A549 (cell line): ENCODE data around the gene SEMA4D. TPM values are rescaled to one million over a fixed set of nuclear protein-coding genes. Genes with fewer than 3 reads are reported as not detected.
A peak's percentile ranks its signal among the peaks of the same experiment; 100 is the strongest.

Experiments
- ATAC-seq, 2 experiments: fragments of 200-7000 bp in 1 of 2; fragments of >200 bp in 1 of 2; cut with Nextera tagmentation in 1 of 2; cut with Tn5 transposase in 1 of 2; 3 replicates each; pipeline versions ENCODE4 v1.8.0 to v1.9.1; 2018 to 2020; ENCODE audit warnings: mild to moderate bottlenecking in 1 of 2, moderate library complexity in 1 of 2
- CTCF ChIA-PET: fragments of 300-600 bp; sonication (Branson Sonifier 250); formaldehyde crosslinking; extraction: SDS; loops from one replicate; lab custom pipeline; 2021; ENCODE audit warnings: antibody characterized with exemption, inconsistent platforms; lab: Yijun Ruan, JAX
- POLR2A ChIA-PET: fragments of 350-600 bp; formaldehyde crosslinking; extraction: SDS; loops from one replicate; lab custom pipeline; 2021; ENCODE audit warnings: antibody characterized with exemption, inconsistent platforms; lab: Yijun Ruan, JAX
- DNase-seq, 2 experiments: peaks; one replicate each; pipeline versions ENCODE4 v3.0.0 to v3.0.0-alpha.2; 2011 to 2016; ENCODE audit warnings: low read depth in 1 of 2, low spot score in 1 of 2
- FAIRE-seq: peaks from 2 replicates; lab custom pipeline; 2011; peaks lifted over from hg19 to GRCh38; lab: Jason Lieb, UNC
- H3K27ac ChIP-seq, 2 experiments: fragments of >200 bp; sonication (Bioruptor Twin); formaldehyde crosslinking; 3 replicates each; pipeline ENCODE4 v1.5.1; 2016 to 2017
- H3K4me1 ChIP-seq: fragments of >200 bp; sonication (Bioruptor Twin); formaldehyde crosslinking; 3 replicates; pipeline ENCODE4 v1.6.1; 2016
- H3K4me2 ChIP-seq: fragments of >200 bp; sonication (Bioruptor Twin); formaldehyde crosslinking; 3 replicates; pipeline ENCODE4 v1.6.1; 2016
- H3K4me3 ChIP-seq: fragments of >200 bp; sonication (Bioruptor Twin); formaldehyde crosslinking; 3 replicates; pipeline ENCODE4 v1.5.1; 2016
- H3K9me3 ChIP-seq: fragments of >200 bp; sonication (Bioruptor Twin); formaldehyde crosslinking; 3 replicates; pipeline ENCODE4 v1.6.1; 2016
- BCL3 ChIP-seq: fragments of >200 bp; sonication (Bioruptor Twin); formaldehyde crosslinking; IDR thresholded peaks from 3 replicates; pipeline ENCODE4 v1.6.1; 2016
- CEBPB ChIP-seq, 2 experiments: fragments of >200 bp in 1 of 2; sonication (Bioruptor Twin) in 1 of 2; formaldehyde crosslinking in 1 of 2; IDR thresholded peaks; 2 replicates each; pipeline ENCODE4 v1.6.1; 2012 to 2016
- CHD2 ChIP-seq: fragments of 150-350 bp; IDR thresholded peaks from 2 replicates; pipeline ENCODE4 v1.6.1; 2014; ENCODE audit warnings: low read length; ENCODE audit not compliant: partially characterized antibody
- CHD4 ChIP-seq: fragments of 200-600 bp; sonication (generic); IDR thresholded peaks from 2 replicates; pipeline ENCODE4 v1.6.1; 2016; ENCODE audit warnings: antibody characterized with exemption, mild to moderate bottlenecking, borderline replicate concordance
- E2F6 ChIP-seq: IDR thresholded peaks from 2 replicates; pipeline ENCODE4 v1.6.1; 2012; ENCODE audit warnings: low read depth, borderline replicate concordance
- EHF ChIP-seq: fragments of 250-450 bp; sonication (Bioruptor Pico); IDR thresholded peaks from 2 replicates; pipeline ENCODE4 v1.5.0; 2020; ENCODE audit warnings: mild to moderate bottlenecking
- EP300 ChIP-seq, 2 experiments: fragments of >200 bp; sonication (Bioruptor Twin); formaldehyde crosslinking; IDR thresholded peaks; 2 replicates in 1 of 2; 3 replicates in 1 of 2; pipeline ENCODE4 v1.6.1; 2016 to 2017
- FOSL2 ChIP-seq, 2 experiments: fragments of 450-650 bp in 1 of 2; fragments of >200 bp in 1 of 2; sonication (Bioruptor Twin) in 1 of 2; formaldehyde crosslinking; IDR thresholded peaks; 2 replicates each; pipeline versions ENCODE4 v1.5.0 to v1.6.1; 2016 to 2020; ENCODE audit warnings: mild to moderate bottlenecking in 1 of 2, moderate library complexity in 1 of 2
- HDAC2 ChIP-seq: fragments of 200-600 bp; sonication (generic); IDR thresholded peaks from 2 replicates; pipeline ENCODE4 v1.6.1; 2016
- JUN ChIP-seq, 2 experiments: fragments of >200 bp; sonication (Bioruptor Twin); formaldehyde crosslinking; IDR thresholded peaks; 2 replicates in 1 of 2; 3 replicates in 1 of 2; pipeline ENCODE4 v1.6.1; 2016 to 2017
- KDM5A ChIP-seq: fragments of 200-600 bp; sonication (generic); IDR thresholded peaks from 2 replicates; pipeline ENCODE4 v1.6.1; 2016; ENCODE audit warnings: antibody characterized with exemption, mild to moderate bottlenecking
- MAFK ChIP-seq: fragments of 450-650 bp; IDR thresholded peaks from 2 replicates; pipeline ENCODE4 v1.6.1; 2014; ENCODE audit not compliant: partially characterized antibody
- MAZ ChIP-seq: fragments of 150-350 bp; IDR thresholded peaks from 2 replicates; pipeline ENCODE4 v1.6.1; 2014; ENCODE audit warnings: antibody characterized with exemption, low read depth, low read length, borderline replicate concordance
- NFE2L2 ChIP-seq: fragments of 150-350 bp; conservative IDR thresholded peaks from 2 replicates; pipeline ENCODE4 v1.6.1; 2014; ENCODE audit warnings: low read length
- NPAS2 ChIP-seq: fragments of 250-450 bp; sonication (Bioruptor Pico); IDR thresholded peaks from 2 replicates; pipeline ENCODE4 v1.8.0; 2022; ENCODE audit warnings: mild to moderate bottlenecking, moderate library complexity, borderline replicate concordance
- NR3C1 ChIP-seq: fragments of >200 bp; sonication (Bioruptor Twin); formaldehyde crosslinking; IDR thresholded peaks from 3 replicates; pipeline ENCODE4 v1.6.1; 2017
- RAD21 ChIP-seq, 2 experiments: fragments of >200 bp in 1 of 2; sonication (Bioruptor Twin) in 1 of 2; formaldehyde crosslinking in 1 of 2; IDR thresholded peaks in 1 of 2; conservative IDR thresholded peaks in 1 of 2; 2 replicates in 1 of 2; 3 replicates in 1 of 2; pipeline ENCODE4 v1.6.1; 2012 to 2018; ENCODE audit warnings: inconsistent platforms in 1 of 2
- RFX5 ChIP-seq: fragments of 450-650 bp; IDR thresholded peaks from 2 replicates; pipeline ENCODE4 v1.7.1; 2014; ENCODE audit warnings: antibody characterized with exemption, mild to moderate bottlenecking, moderate library complexity
- RNF2 ChIP-seq: fragments of 200-600 bp; sonication (generic); IDR thresholded peaks from 2 replicates; pipeline ENCODE4 v1.6.1; 2016; ENCODE audit warnings: low read depth, mild to moderate bottlenecking, antibody characterized with exemption, moderate library complexity, borderline replicate concordance
- TP53 ChIP-seq: fragments of 250-450 bp; sonication (Bioruptor Pico); IDR thresholded peaks from 2 replicates; pipeline ENCODE4 v1.5.0; 2021; ENCODE audit warnings: mild to moderate bottlenecking, moderate library complexity
- ZSCAN20 ChIP-seq: fragments of 250-450 bp; sonication (Bioruptor Pico); IDR thresholded peaks from 2 replicates; pipeline ENCODE4 v1.8.0; 2022; ENCODE audit warnings: mild to moderate bottlenecking, moderate library complexity
- WGBS: methylation state at CpG from one replicate; pipeline ENCODE4 v1.1.6; 2017; ENCODE audit errors: missing lambda C conversion rate; 5-methylcytosine and 5-hydroxymethylcytosine counted together
- polyA plus RNA-seq, 4 experiments: library from polyadenylated mRNA; depleted of rRNA in 3 of 4; stranded (reverse); fragments of >200 nt; fragmentation: RNase III in 1 of 4; extraction: RNeasy Plus Mini Kit Qiagen cat#74134 plus additional on column Dnase treatment in 1 of 4; gene quantifications; 2 replicates in 3 of 4; 3 replicates in 1 of 4; pipeline ENCODE4 v1.2.3, GENCODE V29; 2011 to 2017
- TF ChIP-seq, protein P1 (sequence below): fragments of 450-650 bp; IDR thresholded peaks from 2 replicates; pipeline ENCODE4 v1.6.1; 2014; ENCODE audit warnings: antibody characterized with exemption
- TF ChIP-seq, protein P2 (sequence below): IDR thresholded peaks from 2 replicates; pipeline ENCODE4 v1.6.1; 2012

SEMA4D gene
- polyA plus RNA-seq, 2 of the 4 experiments (the other 2 are of a cell fraction), result 5.3 to 7.2 TPM

GRCh38 chr9:89368978-89369377, 128.9 kb downstream of the SEMA4D start:
- Histone ChIP-seq H3K4me1 (no peaks in the 10 kb centered on the region), H3K27ac (no peak overlapping the region), H3K4me3 (no peak overlapping the region), H3K4me2 (no peak overlapping the region), H3K9me3 (no peaks in the 10 kb centered on the region)
- 91% methylated on average over 8 of the region's 8 CpGs for WGBS
- FAIRE-seq (no peak), ATAC-seq (no peak), DNase-seq (no peak)
- CTCF ChIA-PET, result no interaction called here
- POLR2A ChIA-PET, result no interaction called here
- no peak for TF ChIP-seq MAZ
- no peak for TF ChIP-seq RAD21 (conservative IDR thresholded peaks at IDR 0.05 in 1 of 2, IDR thresholded peaks at IDR 0.05 in 1 of 2)
- no peak for TF ChIP-seq TP53 (CRISPR knock-in tag)
- no peak for TF ChIP-seq ZSCAN20 (CRISPR knock-in tag)
- TF ChIP-seq CHD2, result no peak

GRCh38 chr9:89368550-89368949, 129.4 kb downstream of the SEMA4D start:
- ChIA-PET POLR2A (no interaction called here), CTCF (interaction anchor here (1.9 kb wide), 1 partner anchor 181 kb away, joined by 6 read pairs; no protein-coding TSS in a partner anchor)
- TF ChIP-seq NPAS2 (CRISPR knock-in tag) (no peak), JUN (IDR thresholded peaks at IDR 0.05) (no peak), BCL3 (no peak), HDAC2 (no peak), E2F6 (no peak), NFE2L2 (no peak), RNF2 (no peak), EP300 (IDR thresholded peaks at IDR 0.05) (no peak), CHD4 (no peak), MAFK (no peak), CHD2 (no peak), RFX5 (no peak)
- TF ChIP-seq, protein P1, sequence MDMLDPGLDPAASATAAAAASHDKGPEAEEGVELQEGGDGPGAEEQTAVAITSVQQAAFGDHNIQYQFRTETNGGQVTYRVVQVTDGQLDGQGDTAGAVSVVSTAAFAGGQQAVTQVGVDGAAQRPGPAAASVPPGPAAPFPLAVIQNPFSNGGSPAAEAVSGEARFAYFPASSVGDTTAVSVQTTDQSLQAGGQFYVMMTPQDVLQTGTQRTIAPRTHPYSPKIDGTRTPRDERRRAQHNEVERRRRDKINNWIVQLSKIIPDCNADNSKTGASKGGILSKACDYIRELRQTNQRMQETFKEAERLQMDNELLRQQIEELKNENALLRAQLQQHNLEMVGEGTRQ, result no peak
- TF ChIP-seq, protein P2, sequence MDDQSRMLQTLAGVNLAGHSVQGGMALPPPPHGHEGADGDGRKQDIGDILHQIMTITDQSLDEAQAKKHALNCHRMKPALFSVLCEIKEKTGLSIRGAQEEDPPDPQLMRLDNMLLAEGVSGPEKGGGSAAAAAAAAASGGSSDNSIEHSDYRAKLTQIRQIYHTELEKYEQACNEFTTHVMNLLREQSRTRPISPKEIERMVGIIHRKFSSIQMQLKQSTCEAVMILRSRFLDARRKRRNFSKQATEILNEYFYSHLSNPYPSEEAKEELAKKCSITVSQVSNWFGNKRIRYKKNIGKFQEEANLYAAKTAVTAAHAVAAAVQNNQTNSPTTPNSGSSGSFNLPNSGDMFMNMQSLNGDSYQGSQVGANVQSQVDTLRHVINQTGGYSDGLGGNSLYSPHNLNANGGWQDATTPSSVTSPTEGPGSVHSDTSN, result no peak
- no peak for DNase-seq
- H3K4me1 ChIP-seq, result no peaks in the 10 kb centered on the region
- WGBS, result 78% methylated on average over 7 of the region's 7 CpGs
- no peak for FAIRE-seq
- no peak overlapping the region for H3K27ac ChIP-seq
- no peak overlapping the region for H3K4me3 ChIP-seq
- ATAC-seq, result no peak
- no peaks in the 10 kb centered on the region for H3K9me3 ChIP-seq
- H3K4me2 ChIP-seq, result no peak overlapping the region

- WGBS, result 77% methylated on average over 13 of the region's 14 CpGs
- FAIRE-seq, result no peak
Observed at GRCh38 chr9:89367726-89368437, 130.0 kb downstream of the SEMA4D start.

More at GRCh38 chr9:89367726-89368437, 130.0 kb downstream of the SEMA4D start:
- no peaks in the 10 kb centered on the region for H3K9me3 ChIP-seq
- POLR2A ChIA-PET, result no interaction called here
- H3K4me2 ChIP-seq, result no peak overlapping the region
- H3K27ac ChIP-seq, result no peak overlapping the region
- no peak overlapping the region for H3K4me3 ChIP-seq
- H3K4me1 ChIP-seq, result no peaks in the 10 kb centered on the region
- ATAC-seq (peak in 1 of 2 experiments; percentile 8; a peak in 3 of 6 replicates), DNase-seq (no peak)
- TF ChIP-seq MAFK (no peak), CEBPB (IDR thresholded peaks at IDR 0.05) (no peak), EHF (CRISPR knock-in tag) (no peak), E2F6 (no peak), FOSL2 (IDR thresholded peaks at IDR 0.05) (no peak), FOSL2 (CRISPR knock-in tag; IDR thresholded peaks at IDR 0.05) (no peak), KDM5A (no peak), NR3C1 (no peak)
- CTCF ChIA-PET, result interaction anchor here (1.9 kb wide), 1 partner anchor 181 kb away, joined by 6 read pairs; no protein-coding TSS in a partner anchor
